ENCODE data around the gene CHST11. TPM values are rescaled to one million over a fixed set of nuclear protein-coding genes. Genes with fewer than 3 reads are reported as not detected.

Gene CHST11
- total RNA-seq, 1 experiment from 2014 or later, result 6.7 TPM

- Histone ChIP-seq H3K4me2 (ENCODE audit: insufficient read depth, insufficient read length, low read length) (no peak overlapping the region), H2BK15ac (ENCODE audit: low read depth, low read length) (no peak overlapping the region), H3K23me2 (ENCODE audit: insufficient read length, low read depth, low read length, poor library complexity, severe bottlenecking) (no peaks in the 10 kb centered on the region), H2AFZ (ENCODE audit: low read length) (no peak overlapping the region), H3K4ac (ENCODE audit: low read depth, low read length) (no peak overlapping the region), H4K5ac (ENCODE audit: insufficient read length, low read depth, low read length) (no peak overlapping the region), H3K27me3 (ENCODE audit: insufficient read depth, low read length) (no peaks in the 10 kb centered on the region), H2BK5ac (ENCODE audit: insufficient read length, low read length) (no peak overlapping the region), H3T11ph (ENCODE audit: low read length) (no peak overlapping the region), H3K18ac (ENCODE audit: insufficient read length, low read depth, low read length) (no peak overlapping the region), H3K14ac (ENCODE audit: insufficient read depth, low read length) (no peak overlapping the region), H2BK120ac (ENCODE audit: low read depth, low read length, poor library complexity, severe bottlenecking) (no peak overlapping the region), H3K23ac (ENCODE audit: insufficient read length, low read depth, low read length) (no peak overlapping the region), H3K9ac (ENCODE audit: extremely low read depth, insufficient read length, low read length) (no peak overlapping the region), H2AK5ac (ENCODE audit: insufficient read length, low read length) (no peak overlapping the region), H2BK20ac (ENCODE audit: low read depth, low read length, poor library complexity, severe bottlenecking) (no peak overlapping the region), H3K9me3 (ENCODE audit: control insufficient read depth, low read depth, low read length) (no peaks in the 10 kb centered on the region), H3K56ac (ENCODE audit: insufficient read length, low read depth, low read length) (no peak overlapping the region), H2BK12ac (ENCODE audit: insufficient read length, low read depth, low read length) (no peak overlapping the region), H4K91ac (ENCODE audit: insufficient read length, low read depth, low read length) (no peak overlapping the region), H3K4me1 (ENCODE audit: insufficient read depth, low read length) (no peaks in the 10 kb centered on the region), H3K79me2 (ENCODE audit: insufficient read depth, low read length) (no peaks in the 10 kb centered on the region), H4K20me1 (ENCODE audit: control insufficient read depth, insufficient read depth, insufficient read length) (no peaks in the 10 kb centered on the region), H3K79me1 (ENCODE audit: insufficient read depth, low read depth, low read length, poor library complexity, severe bottlenecking) (no peaks in the 10 kb centered on the region), H4K8ac (replicated peaks; ENCODE audit: insufficient read length, low read depth, low read length) (no peak overlapping the region), H3K27ac (ENCODE audit: insufficient read length, low read depth, low read length) (no peak overlapping the region)
- Mint-ChIP-seq H3K36me3 (ENCODE audit: insufficient read depth in 1 of 3, low read depth in 3 of 3) (peaks cover 0 to 1% (median 0%) of the 10 kb centered on the region in 3 experiments; a peak in 1 of 7 replicates), H3K27me3 (ENCODE audit: low read depth) (no peaks in the 10 kb centered on the region), H3K27ac (no peak overlapping the region), H3K4me3 (no peak overlapping the region; a peak in 1 of 5 replicates), H3K9me3 (no peaks in the 10 kb centered on the region; a peak in 2 of 5 replicates), H3K4me1 (peaks cover 2 to 3% of the 10 kb centered on the region in 2 experiments)
- TF ChIP-seq CTCF (conservative IDR thresholded peaks at IDR 0.05), result no peak
- WGBS (ENCODE audit: extremely low coverage, insufficient read length, low lambda C conversion rate), result no CpG with 5 or more reads among the region's 3 CpGs
- DNase-seq, result no peak
Observed at GRCh38 chr12:104480012-104480411, 23.3 kb downstream of the CHST11 start.
